GM12892 (cell line): Measurements from ENCODE around the gene GOLGA6L6.
"Not testable (repeated sequence)": the region's sequence is repeated elsewhere in the genome, so short reads cannot be mapped to it uniquely, and the experiment has no call there.

Experiments used
- POLR2A ChIP-seq: IDR thresholded peaks from 2 replicates; pipeline ENCODE4 v1.6.1; 2011; ENCODE audit warnings: low read depth, low read length, control low read depth
- POLR2AphosphoS5 ChIP-seq: IDR thresholded peaks from 2 replicates; pipeline ENCODE4 v1.6.1; 2011; ENCODE audit warnings: low read depth, low read length, control low read depth
- TAF1 ChIP-seq: IDR thresholded peaks from 2 replicates; pipeline ENCODE4 v1.6.1; 2011; ENCODE audit warnings: low read depth, mild to moderate bottlenecking, control low read depth, low read length, borderline replicate concordance

DNA sequence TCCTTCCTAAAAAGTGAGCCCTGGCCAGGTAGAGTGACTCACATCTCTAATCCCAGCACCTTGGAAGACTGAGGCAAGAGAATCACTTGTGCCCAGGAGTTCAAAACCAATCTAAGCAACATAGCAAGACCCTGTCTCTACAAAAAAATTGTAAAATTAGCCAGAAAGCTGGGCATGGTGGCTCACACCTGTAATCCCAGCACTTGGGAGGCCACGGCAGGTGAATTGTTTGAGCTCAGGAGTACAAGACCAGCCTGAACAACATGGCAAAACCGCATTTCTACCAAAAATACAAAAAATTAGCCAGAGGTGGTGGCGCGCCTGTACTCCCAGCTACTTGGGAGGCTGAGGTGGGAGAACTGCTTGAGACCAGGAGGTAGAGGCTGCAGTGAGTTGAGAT, 49.0 kb downstream of the GOLGA6L6 start:
- not testable (repeated sequence) for TF ChIP-seq POLR2AphosphoS5, TAF1, POLR2A
